OCI-M2 (cell line): ENCODE results near the gene MATN1.
"Not testable (repeated sequence)": the region's sequence is repeated elsewhere in the genome, so short reads cannot be mapped to it uniquely, and the experiment has no call there.

ENCODE experiments used
- DNase-seq: peaks from one replicate; lab custom pipeline; 2025; ENCODE audit not compliant: unreplicated experiment; lab: John Stamatoyannopoulos, UW

Gene MATN1

GRCh38 chr1:30723331-30723755 is at the start of gene MATN1:
TSS of gene MATN1 (minus strand) at chr1:30723585. CDS start at chr1:30723551, 34 bp downstream.
- DNase-seq = no peak

GRCh38 chr1:30771005-30771404 is 47.6 kb upstream of the MATN1 start:
- no peak for DNase-seq

GRCh38 chr1:30770150-30770549 is 46.8 kb upstream of the MATN1 start:
- DNase-seq = no peak

- peak; percentile 70 for DNase-seq
Observed at GRCh38 chr1:30768830-30769718, 45.7 kb upstream of the MATN1 start.

GRCh38 chr1:30768159-30768829 is 44.9 kb upstream of the MATN1 start:
- no peak for DNase-seq

GRCh38 chr1:30766948-30767347 is 43.6 kb upstream of the MATN1 start:
- DNase-seq = not testable (repeated sequence)

GRCh38 chr1:30765556-30766434 is 42.4 kb upstream of the MATN1 start:
- DNase-seq = no peak

- DNase-seq = no peak
Observed at GRCh38 chr1:30764939-30765555, 41.7 kb upstream of the MATN1 start.

GRCh38 chr1:30764396-30764795 is 41.0 kb upstream of the MATN1 start:
- no peak for DNase-seq

GRCh38 chr1:30763651-30764248 is 40.4 kb upstream of the MATN1 start:
- no peak for DNase-seq

GRCh38 chr1:30762930-30763650 is 39.7 kb upstream of the MATN1 start:
- no peak for DNase-seq

GRCh38 chr1:30762152-30762929 is 39.0 kb upstream of the MATN1 start:
- DNase-seq = no peak

GRCh38 chr1:30761381-30762151 is 38.2 kb upstream of the MATN1 start:
- peak; percentile 27 for DNase-seq

GRCh38 chr1:30760596-30761324 is 37.4 kb upstream of the MATN1 start:
- no peak for DNase-seq

- DNase-seq = no peak
Observed at GRCh38 chr1:30759718-30760281, 36.4 kb upstream of the MATN1 start.

- DNase-seq = no peak
Observed at GRCh38 chr1:30758785-30759380, 35.5 kb upstream of the MATN1 start.
